A673 (cell line): ENCODE data around the gene UNK. TPM values are rescaled to one million over a fixed set of nuclear protein-coding genes. Genes with fewer than 3 reads are reported as not detected.

ENCODE experiments used
- Bru-seq: library from RNA; stranded (reverse); fragments of 400-500 nt; gene quantifications from one replicate; lab custom pipeline; 2021; lab: Mats Ljungman, UMichigan
- BruChase-seq, 2 experiments: library from RNA; stranded (reverse); fragments of 400-500 nt; gene quantifications; one replicate each; lab custom pipeline; 2021; lab: Mats Ljungman, UMichigan
- BruUV-seq: library from RNA; stranded (reverse); fragments of 400-500 nt; replicated peaks from 2 replicates; lab custom pipeline; 2021; lab: Mats Ljungman, UMichigan
- CTCF ChIA-PET: fragments of 300-600 bp; sonication (Branson Sonifier 250); formaldehyde crosslinking; loops from one replicate; lab custom pipeline; 2022; ENCODE audit warnings: antibody characterized with exemption; lab: Charles Lee
- POLR2A ChIA-PET: fragments of 300-600 bp; sonication (Branson Sonifier 250); formaldehyde crosslinking; loops from one replicate; lab custom pipeline; 2022; ENCODE audit warnings: antibody characterized with exemption; ENCODE audit not compliant: low non-redundant PET; lab: Charles Lee
- DNase-seq: peaks from one replicate; pipeline ENCODE4 v3.0.0-alpha.2; 2015; ENCODE audit warnings: low spot score
- H3K27ac ChIP-seq: fragments of 200-600 bp; sonication (generic); 2 replicates; pipeline ENCODE4 v1.5.1; 2016; ENCODE audit warnings: mixed run types, low read depth, mild to moderate bottlenecking, mixed read lengths, antibody characterized with exemption, low read length; ENCODE audit not compliant: poor library complexity, severe bottlenecking
- H3K27me3 ChIP-seq: fragments of 200-600 bp; sonication (generic); replicated peaks from 2 replicates; pipeline ENCODE4 v1.6.1; 2017; ENCODE audit warnings: mixed run types, low read depth, mild to moderate bottlenecking, mixed read lengths, antibody characterized with exemption, low read length; ENCODE audit not compliant: insufficient read depth, poor library complexity
- H3K36me3 ChIP-seq: fragments of 200-600 bp; sonication (generic); 2 replicates; pipeline ENCODE4 v1.6.1; 2016; ENCODE audit warnings: mixed run types, mild to moderate bottlenecking, mixed read lengths, antibody characterized with exemption, low read length; ENCODE audit not compliant: insufficient read depth, poor library complexity, severe bottlenecking
- H3K4me1 ChIP-seq: fragments of 200-600 bp; sonication (generic); 2 replicates; pipeline ENCODE4 v1.6.1; 2017; ENCODE audit warnings: mixed run types, mild to moderate bottlenecking, mixed read lengths, antibody characterized with exemption, low read length; ENCODE audit not compliant: insufficient read depth, poor library complexity, severe bottlenecking
- H3K4me3 ChIP-seq: fragments of 200-600 bp; sonication (generic); 2 replicates; pipeline ENCODE4 v1.5.1; 2016; ENCODE audit warnings: low read depth, mixed run types, mild to moderate bottlenecking, mixed read lengths, low read length; ENCODE audit not compliant: poor library complexity, severe bottlenecking
- H3K9me3 ChIP-seq: fragments of 200-600 bp; sonication (generic); 2 replicates; pipeline ENCODE4 v1.6.1; 2016; ENCODE audit warnings: mixed run types, low read depth, mild to moderate bottlenecking, mixed read lengths, antibody characterized with exemption, low read length; ENCODE audit not compliant: poor library complexity, severe bottlenecking
- EZH2 ChIP-seq: fragments of 200-600 bp; sonication (generic); IDR thresholded peaks from 2 replicates; pipeline ENCODE4 v1.6.1; 2017; ENCODE audit warnings: borderline replicate concordance, low read depth, mild to moderate bottlenecking, mixed read lengths, antibody characterized with exemption, low read length; ENCODE audit not compliant: poor library complexity, severe bottlenecking
- intact Hi-C: fragments of 100-400 bp; cut with micrococcal nuclease; formaldehyde crosslinking; loops from one replicate; pipeline ENCODE4 v1.10.0; 2022; ENCODE audit not compliant: unreplicated experiment
- long read RNA-seq: library from polyadenylated mRNA; stranded (forward); transcript quantifications from one replicate; pipeline ENCODE4 v2.0.0, GENCODE V29; 2022
- total RNA-seq: library from RNA; stranded (reverse); gene quantifications from 2 replicates; pipeline ENCODE4 v1.2.3, GENCODE V29; 2021
- TF ChIP-seq, protein P1 (sequence below): fragments of 300-800, 200-600 bp; sonication (generic); conservative IDR thresholded peaks from 2 replicates; pipeline ENCODE4 v1.5.1; 2017; ENCODE audit warnings: low read depth, mild to moderate bottlenecking, antibody characterized with exemption, low read length, moderate library complexity, mixed read lengths

The UNK gene, protein sequence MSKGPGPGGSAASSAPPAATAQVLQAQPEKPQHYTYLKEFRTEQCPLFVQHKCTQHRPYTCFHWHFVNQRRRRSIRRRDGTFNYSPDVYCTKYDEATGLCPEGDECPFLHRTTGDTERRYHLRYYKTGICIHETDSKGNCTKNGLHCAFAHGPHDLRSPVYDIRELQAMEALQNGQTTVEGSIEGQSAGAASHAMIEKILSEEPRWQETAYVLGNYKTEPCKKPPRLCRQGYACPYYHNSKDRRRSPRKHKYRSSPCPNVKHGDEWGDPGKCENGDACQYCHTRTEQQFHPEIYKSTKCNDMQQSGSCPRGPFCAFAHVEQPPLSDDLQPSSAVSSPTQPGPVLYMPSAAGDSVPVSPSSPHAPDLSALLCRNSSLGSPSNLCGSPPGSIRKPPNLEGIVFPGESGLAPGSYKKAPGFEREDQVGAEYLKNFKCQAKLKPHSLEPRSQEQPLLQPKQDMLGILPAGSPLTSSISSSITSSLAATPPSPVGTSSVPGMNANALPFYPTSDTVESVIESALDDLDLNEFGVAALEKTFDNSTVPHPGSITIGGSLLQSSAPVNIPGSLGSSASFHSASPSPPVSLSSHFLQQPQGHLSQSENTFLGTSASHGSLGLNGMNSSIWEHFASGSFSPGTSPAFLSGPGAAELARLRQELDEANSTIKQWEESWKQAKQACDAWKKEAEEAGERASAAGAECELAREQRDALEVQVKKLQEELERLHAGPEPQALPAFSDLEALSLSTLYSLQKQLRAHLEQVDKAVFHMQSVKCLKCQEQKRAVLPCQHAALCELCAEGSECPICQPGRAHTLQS
- total RNA-seq (53.2 and 60.0 TPM in 2 replicates), Bru-seq, nascent RNA (percentile 84 among the genes with signal in this experiment), BruChase-seq, experiment 1, labeled RNA remaining after a 2-hour chase (percentile 89 among the genes with signal in this experiment), BruChase-seq, experiment 2, labeled RNA remaining after a 6-hour chase (percentile 92 among the genes with signal in this experiment)
- long read RNA-seq, transcript UNK-205 (16 exons, 3,925 nt): minor isoform, 8 of 77 reads
- long read RNA-seq, transcript UNK-202 (4 exons, 1,312 nt): major isoform, 38 of 77 reads
- long read RNA-seq, partial matches to known transcripts: 4 of 77 reads
- long read RNA-seq, other reads (novel, unspliced or antisense): 24 of 77 reads

DNA sequence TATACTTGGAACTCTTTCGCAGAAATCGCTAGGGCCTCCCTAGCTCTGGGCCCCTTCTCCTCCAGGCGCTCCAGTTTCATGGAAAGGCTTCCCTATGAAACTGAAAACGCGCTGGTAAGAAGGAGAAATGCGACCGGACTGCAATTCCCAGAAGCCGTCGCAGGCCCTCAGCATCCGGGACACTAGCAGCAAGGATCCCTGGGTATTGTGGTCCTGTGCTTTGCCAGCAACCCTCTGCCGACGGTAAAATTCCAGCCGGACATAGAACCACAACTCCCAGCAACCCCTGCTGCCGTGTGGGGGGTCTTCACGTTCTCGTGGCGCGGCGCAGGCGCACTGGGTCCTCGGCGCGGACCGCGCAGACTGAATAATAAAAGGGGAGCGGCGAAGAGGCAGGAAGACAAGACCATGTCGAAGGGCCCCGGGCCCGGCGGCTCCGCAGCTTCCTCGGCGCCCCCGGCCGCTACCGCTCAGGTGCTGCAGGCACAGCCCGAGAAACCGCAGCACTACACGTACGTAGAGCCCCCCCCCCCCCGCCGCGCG lies at the start of gene UNK:
Gene UNK, plus strand, starts transcription at position 334 of the 543 bp plus-strand sequence. Its CDS starts 75 bp downstream, at position 409.
- Histone ChIP-seq H3K4me1 (peaks cover 18% of the 10 kb centered on the region), H3K4me3 (peak within 1 kb of the TSS; percentile 65), H3K27me3 (no peaks in the 10 kb centered on the region), H3K9me3 (no peaks in the 10 kb centered on the region), H3K27ac (peak within 1 kb of the TSS; percentile 97), H3K36me3 (no peaks in the 10 kb centered on the region)
- intact Hi-C loops: no loop called here
- TF ChIP-seq, protein P1, sequence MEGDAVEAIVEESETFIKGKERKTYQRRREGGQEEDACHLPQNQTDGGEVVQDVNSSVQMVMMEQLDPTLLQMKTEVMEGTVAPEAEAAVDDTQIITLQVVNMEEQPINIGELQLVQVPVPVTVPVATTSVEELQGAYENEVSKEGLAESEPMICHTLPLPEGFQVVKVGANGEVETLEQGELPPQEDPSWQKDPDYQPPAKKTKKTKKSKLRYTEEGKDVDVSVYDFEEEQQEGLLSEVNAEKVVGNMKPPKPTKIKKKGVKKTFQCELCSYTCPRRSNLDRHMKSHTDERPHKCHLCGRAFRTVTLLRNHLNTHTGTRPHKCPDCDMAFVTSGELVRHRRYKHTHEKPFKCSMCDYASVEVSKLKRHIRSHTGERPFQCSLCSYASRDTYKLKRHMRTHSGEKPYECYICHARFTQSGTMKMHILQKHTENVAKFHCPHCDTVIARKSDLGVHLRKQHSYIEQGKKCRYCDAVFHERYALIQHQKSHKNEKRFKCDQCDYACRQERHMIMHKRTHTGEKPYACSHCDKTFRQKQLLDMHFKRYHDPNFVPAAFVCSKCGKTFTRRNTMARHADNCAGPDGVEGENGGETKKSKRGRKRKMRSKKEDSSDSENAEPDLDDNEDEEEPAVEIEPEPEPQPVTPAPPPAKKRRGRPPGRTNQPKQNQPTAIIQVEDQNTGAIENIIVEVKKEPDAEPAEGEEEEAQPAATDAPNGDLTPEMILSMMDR: no peak
- TF ChIP-seq EZH2: no peak
- peak; percentile 99 for DNase-seq
- POLR2A ChIA-PET: no interaction called here
- BruUV-seq: no TSS peak
- CTCF ChIA-PET: interaction anchor here (0.7 kb wide), 1 partner anchor 175 kb away, joined by 6 read pairs; no protein-coding TSS in a partner anchor

DNA sequence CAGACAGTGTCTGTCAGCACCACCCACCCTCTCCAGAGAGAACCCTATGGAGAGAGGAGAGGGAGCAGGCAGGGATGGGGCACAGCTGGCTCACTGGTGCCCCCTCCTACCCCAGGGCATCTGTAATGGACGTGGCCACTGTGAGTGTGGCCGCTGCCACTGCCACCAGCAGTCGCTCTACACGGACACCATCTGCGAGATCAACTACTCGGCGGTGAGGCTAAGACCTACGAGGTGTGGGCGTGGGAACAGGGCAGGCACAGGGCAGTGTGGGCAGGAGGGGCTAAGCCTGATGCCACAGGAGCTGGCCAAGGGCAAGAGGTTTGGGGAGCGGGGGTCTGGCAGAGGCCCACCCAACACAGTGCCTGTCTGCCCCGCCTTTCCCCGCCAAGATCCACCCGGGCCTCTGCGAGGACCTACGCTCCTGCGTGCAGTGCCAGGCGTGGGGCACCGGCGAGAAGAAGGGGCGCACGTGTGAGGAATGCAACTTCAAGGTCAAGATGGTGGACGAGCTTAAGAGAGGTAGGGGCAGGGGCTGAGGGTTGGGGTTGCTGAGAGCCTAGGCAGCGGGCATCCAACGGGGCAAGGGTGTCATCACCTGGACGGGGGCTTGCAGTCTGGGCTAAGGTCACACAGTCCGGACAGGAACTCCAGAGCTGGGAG lies 48.3 kb upstream of the UNK start:
- TF ChIP-seq, protein P1: no peak
- no peak for TF ChIP-seq EZH2
- POLR2A ChIA-PET: no interaction called here
- Histone ChIP-seq H3K27ac (no peak overlapping the region), H3K9me3 (no peaks in the 10 kb centered on the region), H3K36me3 (no peaks in the 10 kb centered on the region), H3K4me1 (no peaks in the 10 kb centered on the region), H3K4me3 (no peak overlapping the region), H3K27me3 (no peaks in the 10 kb centered on the region)
- CTCF ChIA-PET: no interaction called here
- intact Hi-C loops: no loop called here
- BruUV-seq: no TSS peak
- no peak for DNase-seq
